GM18517 (cell line): ENCODE results near the gene CATSPERE.
"Not testable (repeated sequence)": the region's sequence is repeated elsewhere in the genome, so short reads cannot be mapped to it uniquely, and the experiment has no call there.

Experiments used
- ATAC-seq: cut with Tn5 transposase; IDR thresholded peaks from one replicate; pipeline ENCODE4 v1.9.1; 2021; ENCODE audit warnings: mild to moderate bottlenecking, moderate library complexity; ENCODE audit not compliant: unreplicated experiment

Gene CATSPERE

DNA sequence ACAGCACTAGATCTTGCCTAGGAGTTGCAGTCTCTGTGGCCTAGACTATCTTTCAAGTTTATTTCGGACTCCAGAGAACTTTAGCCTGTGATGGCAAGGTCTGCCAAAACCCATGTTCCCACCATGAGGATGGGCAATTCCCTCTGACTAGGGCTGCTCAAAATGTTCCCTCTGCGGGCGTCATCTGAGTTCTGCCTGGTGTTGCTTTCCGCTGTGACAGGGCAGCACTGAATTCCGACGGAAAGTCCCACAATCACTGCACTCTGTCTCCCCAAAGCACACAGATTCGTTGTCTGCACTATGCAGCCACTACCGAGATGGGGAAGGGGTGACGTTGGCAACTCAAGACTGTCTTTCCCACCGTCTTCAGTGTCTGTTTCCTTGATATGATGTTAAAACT, 75.2 kb downstream of the CATSPERE start:
- no peak for ATAC-seq

DNA sequence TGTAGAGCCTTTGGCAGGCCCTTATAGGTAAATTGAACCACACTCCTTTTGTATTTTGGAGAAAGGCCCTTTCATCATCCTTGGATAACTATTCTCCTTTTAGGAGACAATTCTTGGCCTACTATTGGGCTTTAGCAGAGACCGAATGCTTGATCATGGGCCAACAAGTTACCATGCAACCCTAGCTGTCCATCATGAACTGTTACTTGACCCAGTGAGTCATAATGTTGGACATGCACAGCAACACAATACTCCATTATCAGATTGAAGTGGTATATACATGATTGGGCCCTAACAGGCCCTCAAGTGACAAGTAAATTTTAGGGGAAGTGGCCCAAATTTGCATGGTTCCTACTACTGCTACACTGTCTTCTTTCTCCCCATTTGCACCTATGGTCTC, 84.4 kb downstream of the CATSPERE start:
- no peak for ATAC-seq

DNA sequence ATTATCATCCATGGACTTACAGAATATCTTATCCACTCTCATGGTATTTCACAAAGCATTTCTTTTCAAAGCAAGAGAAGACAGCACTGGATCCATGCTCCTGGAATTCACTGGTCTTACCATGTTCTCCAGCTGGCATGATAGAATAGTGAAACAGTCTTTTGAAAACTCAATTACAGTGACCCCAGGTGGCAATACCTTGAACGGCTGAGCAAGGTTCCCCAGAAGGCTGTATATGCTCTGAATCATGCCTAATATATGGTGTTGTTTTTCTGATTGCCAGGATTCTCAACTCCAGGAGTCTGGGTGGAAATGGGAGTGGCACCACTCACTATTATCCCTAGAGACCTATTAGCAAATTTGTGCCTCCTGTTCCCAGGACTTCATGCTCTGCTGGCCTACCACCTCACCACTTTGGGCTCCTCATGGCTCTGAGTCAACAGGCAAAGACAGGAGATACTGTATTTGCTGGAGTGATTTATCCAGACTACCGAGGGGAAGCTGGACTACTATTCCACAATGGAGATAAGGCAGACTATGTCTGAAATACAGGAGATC, 87.6 kb downstream of the CATSPERE start:
- no peak for ATAC-seq

DNA sequence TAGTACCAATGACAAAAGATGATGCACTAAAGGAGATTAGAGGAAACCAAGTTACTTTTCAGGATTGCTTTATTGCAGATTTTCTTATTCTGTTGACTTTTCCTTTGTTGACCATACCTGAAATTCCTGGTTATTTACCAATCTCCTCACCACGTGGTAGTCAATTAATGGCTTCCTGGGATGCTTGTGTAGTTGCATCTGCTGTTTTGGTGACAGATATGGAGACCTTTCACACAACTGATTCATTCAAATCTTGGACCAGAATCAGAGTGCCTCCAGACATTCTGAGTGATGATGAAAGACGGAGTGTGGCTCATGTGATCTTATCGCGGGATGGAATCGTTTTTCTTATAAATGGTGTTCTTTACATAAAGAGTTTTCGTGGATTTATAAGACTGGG, 91.3 kb downstream of the CATSPERE start:
- no peak for ATAC-seq

DNA sequence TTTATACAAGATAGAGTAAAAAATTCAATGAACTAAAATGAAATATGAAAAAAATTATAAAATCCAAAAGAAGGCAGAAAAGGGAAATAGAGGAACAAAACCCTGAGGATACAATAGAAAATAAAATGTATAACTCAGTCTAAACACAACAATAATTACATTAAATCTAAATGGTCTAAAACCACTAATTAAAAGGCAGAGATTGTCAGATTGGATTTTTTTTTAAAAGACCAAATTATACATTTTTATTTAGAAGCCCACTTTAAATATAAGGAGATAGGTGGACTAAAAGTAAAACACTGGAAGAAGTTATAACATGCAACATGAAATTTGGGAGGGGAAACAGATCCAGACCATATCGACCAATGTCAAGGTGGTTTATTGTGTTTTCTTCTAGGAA, 95.2 kb downstream of the CATSPERE start:
- ATAC-seq, result no peak

DNA sequence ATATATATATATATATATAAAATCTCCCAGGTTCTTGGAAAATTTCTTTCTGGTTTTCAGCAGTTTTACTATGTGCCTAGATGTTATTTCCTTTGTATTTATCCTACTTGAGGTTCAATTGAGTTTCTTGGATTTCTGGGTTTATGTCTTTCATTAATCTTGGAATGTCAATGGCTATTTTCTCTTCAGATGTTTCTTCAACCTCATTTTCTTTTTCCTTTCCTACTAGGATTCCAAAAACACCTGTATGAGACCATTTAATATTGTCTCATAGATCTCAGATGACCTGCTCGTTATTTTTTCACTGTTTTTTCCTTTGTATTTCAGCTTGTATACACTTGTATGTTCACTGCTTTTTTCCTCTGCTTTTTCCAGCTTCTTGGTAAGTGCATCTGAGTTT, 96.5 kb downstream of the CATSPERE start:
- no peak for ATAC-seq

DNA sequence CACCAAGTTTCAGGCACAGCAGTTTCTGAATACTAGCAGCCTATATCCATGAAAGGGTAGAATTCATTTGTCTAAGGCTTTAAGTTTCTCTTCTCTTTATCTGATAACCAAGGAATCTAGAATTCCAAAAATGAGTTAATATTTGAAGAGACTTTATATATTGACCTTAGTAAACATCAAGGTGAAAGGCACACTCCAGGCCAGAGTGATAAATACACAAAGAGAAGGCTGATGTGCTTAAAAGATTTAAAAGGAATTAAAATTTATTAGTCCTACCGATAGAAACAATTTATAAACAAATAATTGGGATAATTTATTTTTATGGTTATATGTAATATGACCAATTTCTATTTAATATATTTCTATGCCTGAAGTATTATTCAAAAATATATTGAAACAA, 98.5 kb downstream of the CATSPERE start:
- no peak for ATAC-seq

DNA sequence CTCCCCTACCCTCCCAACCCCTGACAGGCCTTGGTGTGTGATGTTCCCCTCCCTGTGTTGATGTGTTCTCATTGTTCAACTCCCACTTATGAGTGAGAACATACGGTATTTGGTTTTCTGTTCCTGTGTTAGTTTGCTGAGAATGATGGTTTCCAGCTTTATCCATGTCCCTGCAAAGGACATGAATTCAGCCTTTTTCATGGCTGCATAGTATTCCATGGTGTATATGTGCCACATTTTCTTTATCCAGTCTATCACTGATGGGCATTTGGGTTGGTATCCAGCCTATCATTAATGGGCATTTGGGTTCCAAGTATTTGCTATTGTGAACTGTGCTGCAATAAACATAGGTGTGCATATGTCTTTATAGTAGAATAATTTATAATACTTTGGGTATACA, 101.8 kb downstream of the CATSPERE start:
- ATAC-seq, result not testable (repeated sequence)

DNA sequence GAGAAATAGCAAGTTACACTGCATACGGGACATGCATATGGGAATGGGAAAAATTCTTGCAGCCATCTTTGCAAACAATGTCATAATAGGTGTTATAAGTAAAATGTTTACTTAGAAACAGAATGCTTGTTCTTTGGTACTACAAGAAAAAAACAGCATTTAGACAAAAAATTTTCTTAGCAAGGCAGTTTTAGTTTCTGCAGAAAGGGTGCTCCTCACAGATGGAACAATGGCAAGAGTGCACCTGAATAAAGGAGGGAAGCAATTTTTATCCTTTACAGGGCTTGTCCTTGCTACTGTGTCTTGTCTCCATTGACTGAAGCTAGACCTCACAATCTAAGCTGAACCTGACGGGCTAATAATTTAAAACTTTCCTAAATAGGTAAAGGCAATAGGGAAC, 112.7 kb downstream of the CATSPERE start:
- no peak for ATAC-seq

DNA sequence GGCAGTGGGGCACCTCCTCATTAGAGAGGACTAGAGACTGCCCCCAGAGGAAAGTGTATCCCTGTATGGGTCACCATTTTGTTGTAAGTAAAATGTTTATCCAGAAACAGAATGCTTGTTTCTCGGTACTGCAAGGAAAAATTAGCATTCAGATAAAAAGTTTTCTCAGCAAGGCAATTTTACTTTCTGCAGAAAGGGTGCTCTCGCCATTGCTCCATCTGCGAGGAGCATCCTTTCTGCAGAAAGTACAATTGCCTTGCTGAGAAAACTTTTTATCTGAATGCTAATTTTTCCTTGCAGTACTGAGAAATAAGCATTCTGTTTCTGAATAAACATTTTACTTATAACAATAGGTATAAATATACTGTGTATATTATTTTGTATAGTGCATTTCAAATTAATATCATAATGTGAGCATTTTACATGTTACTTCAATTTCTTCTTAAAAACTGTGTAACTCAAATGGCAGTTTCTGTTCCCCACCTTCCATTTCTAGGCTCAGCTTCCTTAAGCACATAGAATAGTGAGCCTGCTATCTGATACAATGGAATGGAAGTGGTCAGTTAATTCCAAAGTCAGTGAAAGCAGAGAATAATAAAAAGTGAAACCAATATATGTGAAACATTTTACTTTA, 115.3 kb downstream of the CATSPERE start:
- ATAC-seq, result no peak

DNA sequence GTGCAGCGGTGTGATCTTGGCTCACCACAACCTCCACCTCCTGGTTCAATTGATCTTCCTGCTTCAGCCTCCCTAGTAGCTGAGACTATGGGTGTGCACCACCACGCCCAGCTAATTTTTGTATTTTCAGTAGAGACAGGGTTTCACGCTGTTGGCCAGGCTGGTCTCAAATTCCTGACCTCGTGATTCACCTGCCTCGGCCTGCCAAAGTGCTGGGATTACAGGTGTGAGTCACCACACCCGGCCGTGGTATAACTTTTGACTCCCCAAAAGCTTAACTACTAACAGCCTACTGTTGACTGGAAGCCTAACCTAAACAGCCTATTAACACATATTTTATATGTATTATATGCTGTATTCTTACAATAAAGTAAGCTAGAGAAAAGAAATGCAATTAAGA, 117.1 kb downstream of the CATSPERE start:
- ATAC-seq, result not testable (repeated sequence)

DNA sequence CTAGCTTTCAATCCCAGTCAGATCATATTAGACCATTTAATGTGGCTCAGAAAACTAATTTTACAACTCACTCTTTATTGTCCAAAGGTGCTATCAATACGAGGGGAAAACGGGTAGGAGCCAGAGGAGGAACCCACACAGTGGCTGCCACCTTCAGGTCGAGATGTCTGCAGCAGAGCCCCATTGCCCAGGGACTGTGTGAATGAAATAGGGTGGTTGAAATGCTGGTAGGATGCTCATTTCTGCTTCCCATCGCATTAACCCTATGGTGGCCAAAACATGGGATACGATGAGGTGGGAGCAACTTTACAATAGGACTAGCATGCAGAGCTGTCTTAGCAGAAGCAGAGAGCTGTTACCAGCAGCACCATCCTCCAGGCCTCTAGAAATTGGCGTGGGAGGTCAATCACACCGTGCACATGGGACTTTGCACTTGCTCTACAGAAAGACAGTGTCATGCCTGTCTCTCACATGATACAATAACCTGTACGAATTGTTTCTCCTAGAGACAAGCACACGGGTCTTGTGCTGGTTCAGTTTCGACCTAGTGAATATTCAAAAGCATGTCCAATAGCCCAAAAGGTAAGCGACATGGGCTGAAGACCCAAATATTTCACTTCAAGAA, 122.4 kb downstream of the CATSPERE start:
- no peak for ATAC-seq

DNA sequence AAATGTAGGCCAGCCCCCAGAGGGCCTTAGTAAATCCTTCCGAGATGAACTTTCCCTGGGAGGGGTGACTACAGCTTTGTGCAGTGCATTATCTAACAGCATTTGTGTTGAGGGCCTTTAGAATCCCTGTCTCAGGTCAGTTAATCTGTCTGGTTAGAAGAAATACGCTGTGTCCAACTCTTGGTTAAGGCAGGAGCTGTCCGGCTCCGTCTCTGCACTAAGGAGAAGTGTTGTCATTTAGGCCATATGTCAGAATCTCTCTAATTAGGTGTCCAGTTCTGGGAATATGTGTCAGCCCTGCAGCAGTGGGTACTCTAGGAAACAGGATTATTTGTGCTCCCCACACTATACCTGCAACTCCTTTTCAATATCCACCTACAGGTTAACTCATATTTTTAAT, 124.8 kb downstream of the CATSPERE start:
- ATAC-seq, result no peak

DNA sequence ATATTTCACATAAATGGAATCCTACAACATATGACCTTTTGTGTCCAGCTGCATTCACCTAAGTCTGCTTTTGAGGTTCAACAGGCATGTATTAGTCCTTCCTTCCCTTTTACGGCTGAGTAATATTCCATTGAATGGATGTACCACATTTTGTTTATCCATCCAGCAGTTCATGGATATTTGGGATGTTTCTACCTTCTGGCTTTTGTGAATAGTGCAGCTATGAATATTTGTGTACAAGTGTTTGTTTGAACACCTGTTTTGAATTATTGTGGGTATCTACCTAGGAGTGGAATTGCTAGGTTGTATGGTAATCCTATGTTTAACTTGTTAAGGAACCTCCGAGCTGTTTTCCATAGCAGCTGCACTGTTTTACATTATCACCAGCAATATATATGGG, 129.6 kb downstream of the CATSPERE start:
- no peak for ATAC-seq

DNA sequence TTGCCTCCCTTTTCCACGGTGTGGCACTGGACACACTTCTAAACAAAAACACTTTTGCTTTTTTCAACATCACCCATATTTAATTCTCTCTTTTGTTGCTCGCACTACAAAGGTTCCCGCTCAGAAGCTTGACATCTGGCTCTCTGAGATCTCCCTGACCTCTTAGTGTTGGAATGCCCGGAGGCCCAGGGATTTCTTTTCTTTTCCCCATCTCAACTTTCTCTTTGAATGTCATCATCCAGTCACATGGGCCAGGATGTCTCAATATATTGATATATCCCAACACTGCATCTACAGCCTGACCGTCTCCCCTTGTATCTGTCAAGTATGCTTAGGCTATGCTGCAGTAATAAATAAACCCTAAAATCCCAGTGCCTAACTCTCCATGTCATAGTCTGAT, 137.5 kb downstream of the CATSPERE start:
- ATAC-seq, result no peak

DNA sequence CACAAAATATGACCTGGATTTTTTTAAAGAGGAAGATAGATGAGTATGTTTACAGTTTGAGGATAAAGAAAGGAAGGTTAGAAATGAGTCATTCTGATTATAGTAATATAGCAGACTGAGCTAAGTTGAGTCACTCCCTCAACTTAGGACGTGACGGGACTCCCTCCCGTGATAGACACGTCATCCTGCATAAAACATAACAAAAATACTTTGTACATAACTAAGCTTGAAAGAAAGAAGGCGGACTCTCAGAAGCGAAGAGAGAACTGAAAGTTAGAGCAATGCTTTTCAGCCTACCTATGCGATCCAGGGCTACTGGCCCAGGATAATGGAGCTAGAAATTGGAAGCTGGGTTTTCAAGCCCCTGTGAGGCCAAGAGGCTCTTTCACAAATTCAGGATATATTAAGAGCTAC, 138.9 kb downstream of the CATSPERE start:
- ATAC-seq, result peak; percentile 94

DNA sequence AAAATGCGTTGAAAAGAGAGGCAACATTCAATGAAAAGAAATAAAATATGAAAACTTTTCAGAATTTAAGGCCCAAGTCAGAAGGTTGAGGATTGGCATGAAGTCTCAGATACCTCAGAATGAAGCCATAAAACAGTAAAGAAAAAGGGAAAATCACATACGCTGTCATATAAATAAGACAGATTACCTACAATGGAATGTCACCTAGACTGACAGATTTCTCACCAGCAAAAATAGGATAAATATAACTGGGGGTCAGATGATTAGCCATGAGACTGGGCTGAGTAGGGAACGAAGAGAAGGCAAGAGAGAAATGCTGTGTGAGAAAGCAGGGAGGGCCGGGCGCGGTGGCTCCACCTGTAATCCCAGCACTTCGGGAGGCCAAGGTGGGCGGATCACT, 140.3 kb downstream of the CATSPERE start:
- ATAC-seq, result no peak

DNA sequence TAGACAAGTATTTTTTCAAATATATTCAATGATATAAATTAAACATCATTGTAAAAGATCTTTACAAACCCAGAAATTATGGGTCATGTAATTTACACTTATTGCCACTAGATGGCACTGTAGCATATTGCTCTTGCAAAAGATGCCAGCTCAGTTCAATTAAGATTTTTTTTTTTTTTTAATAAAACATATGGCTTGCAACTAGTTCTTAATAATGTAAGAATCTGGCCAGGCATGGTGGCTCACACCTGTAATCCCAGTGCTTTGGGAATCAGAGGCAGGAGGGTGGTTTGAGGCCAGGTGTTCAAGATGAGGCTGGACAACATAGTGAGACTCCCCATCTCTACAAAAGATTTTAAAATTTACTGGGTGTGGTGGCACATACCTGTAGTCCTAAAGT, 142.4 kb downstream of the CATSPERE start:
- no peak for ATAC-seq

DNA sequence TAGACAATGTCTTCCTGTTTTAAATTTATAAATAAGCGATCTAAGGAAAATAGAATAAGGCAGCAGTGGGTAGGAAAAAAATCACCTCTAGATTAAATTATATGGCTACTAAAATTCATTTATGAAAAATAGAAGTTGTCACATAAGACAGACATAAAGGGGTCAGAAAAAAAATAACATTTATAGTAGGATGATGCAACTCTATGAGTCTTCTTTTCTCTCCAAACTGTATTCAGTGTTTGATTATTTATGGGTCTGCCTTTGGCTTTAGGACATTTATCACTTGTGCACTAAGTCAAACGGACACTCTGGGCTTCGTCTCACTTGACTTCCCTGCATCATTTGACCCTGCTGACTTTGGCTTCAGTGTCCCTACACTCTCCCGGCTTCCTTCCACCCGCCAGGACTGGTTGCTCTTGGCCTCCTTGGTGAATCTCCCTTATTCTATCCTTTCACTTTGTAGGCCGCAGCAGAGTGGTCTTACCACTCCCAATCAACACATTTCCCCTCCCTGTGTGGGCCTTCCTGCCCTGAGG, 144.8 kb downstream of the CATSPERE start:
- ATAC-seq, result no peak

DNA sequence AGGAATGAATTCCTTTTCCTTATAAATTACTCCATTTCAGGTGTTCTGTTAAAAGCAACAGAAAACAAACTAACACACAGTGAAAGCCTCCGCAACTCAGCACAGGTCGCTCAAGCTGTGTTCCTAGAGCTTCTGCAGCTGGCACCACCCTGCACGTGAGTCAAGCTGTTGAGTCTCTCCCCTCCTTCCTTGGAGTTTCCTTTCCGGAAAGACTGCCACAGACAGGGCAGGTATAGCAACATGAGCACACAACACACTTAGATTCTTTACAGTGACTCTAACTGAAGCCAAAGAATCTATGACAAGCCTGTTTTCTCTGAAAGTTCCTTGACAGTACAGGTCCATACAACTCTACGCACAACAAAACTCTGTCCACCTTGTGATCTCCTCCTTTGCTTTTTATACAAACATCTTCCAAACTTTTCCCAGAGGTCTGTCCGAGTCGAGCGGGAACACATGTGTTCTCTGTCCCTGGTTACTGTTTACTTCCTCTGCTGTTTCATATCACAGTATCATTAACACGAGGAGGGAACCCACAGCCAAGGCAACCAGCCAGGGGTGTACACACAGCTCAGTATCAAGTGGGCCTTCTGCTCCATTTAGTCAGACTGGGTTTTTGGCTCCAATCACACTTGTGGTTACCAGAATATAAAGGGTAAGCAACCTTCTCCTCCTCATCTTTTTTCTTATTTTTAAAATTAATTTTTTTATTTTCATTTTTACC, 153.2 kb downstream of the CATSPERE start:
- ATAC-seq, result no peak

DNA sequence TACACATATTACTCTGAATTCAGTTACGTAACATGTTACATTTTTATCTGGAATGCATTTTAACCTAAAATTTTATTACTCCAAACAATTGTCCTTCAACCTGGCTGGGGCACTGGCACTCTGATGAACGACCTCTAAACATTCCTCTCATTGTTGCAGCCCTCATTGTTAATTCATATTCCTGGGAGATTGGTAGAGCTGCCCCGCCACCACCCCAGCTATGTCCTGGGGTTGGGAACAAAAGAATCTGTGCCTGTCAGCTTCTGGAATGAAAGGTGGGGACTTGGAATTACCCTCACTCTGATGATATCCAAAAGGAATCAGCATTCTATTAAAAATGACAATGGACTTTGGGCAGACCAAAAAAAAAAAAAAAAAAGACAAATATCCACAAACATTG, 153.8 kb downstream of the CATSPERE start:
- no peak for ATAC-seq

DNA sequence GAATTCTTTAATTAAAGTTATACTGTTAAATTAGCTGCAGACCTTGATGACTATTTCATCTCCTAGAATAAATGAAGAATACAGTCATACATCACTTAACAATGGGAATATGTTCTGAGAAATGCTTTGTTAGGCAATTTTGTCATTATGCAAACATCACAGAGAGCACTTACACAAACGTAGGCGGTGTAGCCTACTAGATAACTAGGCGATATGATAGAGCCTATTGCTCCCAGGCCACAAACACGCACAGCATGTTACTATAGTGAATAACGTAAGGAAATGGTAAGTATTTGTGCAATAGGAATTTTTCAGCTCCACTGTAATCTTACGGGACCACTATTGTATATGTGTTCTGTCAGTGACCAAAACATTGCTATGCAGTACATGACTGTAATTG, 154.2 kb downstream of the CATSPERE start:
- ATAC-seq, result no peak
